ENCODE results near the gene RCAN3. TPM values are rescaled to one million over a fixed set of nuclear protein-coding genes. Genes with fewer than 3 reads are reported as not detected.

The RCAN3 gene
- total RNA-seq, 1 donor = 11.7 TPM

DNA sequence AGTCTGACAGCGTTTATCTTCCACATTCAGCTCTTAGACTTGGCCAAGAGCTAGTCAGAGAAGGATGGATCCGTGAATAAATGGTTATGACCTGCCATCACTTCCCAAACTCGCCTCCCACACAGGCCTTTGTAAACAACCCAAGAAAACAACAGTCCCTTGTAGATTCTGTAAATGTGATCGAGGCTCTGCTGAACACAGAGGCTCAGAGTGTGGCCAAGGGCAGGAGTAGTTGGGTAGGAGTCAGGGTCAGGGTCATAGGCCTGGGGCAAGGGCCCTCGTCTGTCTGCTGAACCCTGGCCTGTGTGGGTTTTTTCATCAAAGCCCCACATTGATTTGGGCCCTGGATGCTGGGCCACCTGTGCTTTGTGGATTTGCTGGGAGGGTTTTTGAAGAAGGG, 85.9 kb downstream of the RCAN3 start:
- TF ChIP-seq, protein P1, sequence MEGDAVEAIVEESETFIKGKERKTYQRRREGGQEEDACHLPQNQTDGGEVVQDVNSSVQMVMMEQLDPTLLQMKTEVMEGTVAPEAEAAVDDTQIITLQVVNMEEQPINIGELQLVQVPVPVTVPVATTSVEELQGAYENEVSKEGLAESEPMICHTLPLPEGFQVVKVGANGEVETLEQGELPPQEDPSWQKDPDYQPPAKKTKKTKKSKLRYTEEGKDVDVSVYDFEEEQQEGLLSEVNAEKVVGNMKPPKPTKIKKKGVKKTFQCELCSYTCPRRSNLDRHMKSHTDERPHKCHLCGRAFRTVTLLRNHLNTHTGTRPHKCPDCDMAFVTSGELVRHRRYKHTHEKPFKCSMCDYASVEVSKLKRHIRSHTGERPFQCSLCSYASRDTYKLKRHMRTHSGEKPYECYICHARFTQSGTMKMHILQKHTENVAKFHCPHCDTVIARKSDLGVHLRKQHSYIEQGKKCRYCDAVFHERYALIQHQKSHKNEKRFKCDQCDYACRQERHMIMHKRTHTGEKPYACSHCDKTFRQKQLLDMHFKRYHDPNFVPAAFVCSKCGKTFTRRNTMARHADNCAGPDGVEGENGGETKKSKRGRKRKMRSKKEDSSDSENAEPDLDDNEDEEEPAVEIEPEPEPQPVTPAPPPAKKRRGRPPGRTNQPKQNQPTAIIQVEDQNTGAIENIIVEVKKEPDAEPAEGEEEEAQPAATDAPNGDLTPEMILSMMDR (IDR thresholded peaks at IDR 0.05; ENCODE audit: insufficient read depth, low read depth, low read length) = no peak
- no peak for DNase-seq (ENCODE audit: low read depth)
- H3K4me3 ChIP-seq (ENCODE audit: low read depth, low read length) = no peak overlapping the region

DNA sequence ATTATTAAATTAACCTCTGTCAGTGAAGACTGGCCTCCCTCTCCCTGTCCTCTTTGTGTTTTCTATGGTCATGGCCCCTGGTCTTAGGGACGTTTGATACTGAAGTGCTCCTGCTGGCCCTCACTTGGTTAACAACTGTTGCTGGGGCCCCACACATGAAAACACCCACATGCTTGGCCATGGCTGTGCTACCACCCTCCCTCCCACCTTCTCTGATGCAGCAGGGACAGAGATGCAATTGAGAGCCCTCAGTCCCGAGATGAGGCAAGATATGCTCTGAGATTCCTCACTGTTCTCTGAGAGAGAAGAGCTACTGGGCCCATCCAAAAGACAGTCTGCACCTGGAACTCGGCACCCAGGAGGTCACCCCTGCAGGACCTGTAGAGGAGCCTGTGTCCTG, 86.6 kb downstream of the RCAN3 start:
- DNase-seq (ENCODE audit: low read depth) = no peak
- no peak overlapping the region for H3K4me3 ChIP-seq (ENCODE audit: low read depth, low read length)
- TF ChIP-seq, protein P1 (IDR thresholded peaks at IDR 0.05; ENCODE audit: insufficient read depth, low read depth, low read length) = no peak

Other genes starting within 250 kb of the RCAN3 start
- gene GRHL3, start 183.5 kb upstream of the RCAN3 start, total RNA-seq = not detected in 2 replicates
- 4.2 and 9.9 TPM in 2 replicates for gene STPG1, start 89.1 kb upstream of the RCAN3 start, total RNA-seq
- gene NIPAL3, start 87.0 kb upstream of the RCAN3 start, total RNA-seq = 38.3 and 81.2 TPM in 2 replicates
- gene NCMAP, start 53.3 kb downstream of the RCAN3 start, total RNA-seq = not detected in 2 replicates
- gene SRRM1, start 140.5 kb downstream of the RCAN3 start, total RNA-seq = 49.9 and 62.2 TPM in 2 replicates
- gene CLIC4, start 242.6 kb downstream of the RCAN3 start, total RNA-seq = 411 and 544 TPM in 2 replicates

Measured in fibroblast of villous mesenchyme (primary cell).